GM18867 (cell line): ENCODE results near the gene ATP5ME.

Experiments
- ATAC-seq: cut with Tn5 transposase; IDR thresholded peaks from one replicate; pipeline ENCODE4 v1.9.1; 2021; ENCODE audit warnings: mild to moderate bottlenecking, moderate library complexity; ENCODE audit not compliant: unreplicated experiment

Gene ATP5ME

DNA sequence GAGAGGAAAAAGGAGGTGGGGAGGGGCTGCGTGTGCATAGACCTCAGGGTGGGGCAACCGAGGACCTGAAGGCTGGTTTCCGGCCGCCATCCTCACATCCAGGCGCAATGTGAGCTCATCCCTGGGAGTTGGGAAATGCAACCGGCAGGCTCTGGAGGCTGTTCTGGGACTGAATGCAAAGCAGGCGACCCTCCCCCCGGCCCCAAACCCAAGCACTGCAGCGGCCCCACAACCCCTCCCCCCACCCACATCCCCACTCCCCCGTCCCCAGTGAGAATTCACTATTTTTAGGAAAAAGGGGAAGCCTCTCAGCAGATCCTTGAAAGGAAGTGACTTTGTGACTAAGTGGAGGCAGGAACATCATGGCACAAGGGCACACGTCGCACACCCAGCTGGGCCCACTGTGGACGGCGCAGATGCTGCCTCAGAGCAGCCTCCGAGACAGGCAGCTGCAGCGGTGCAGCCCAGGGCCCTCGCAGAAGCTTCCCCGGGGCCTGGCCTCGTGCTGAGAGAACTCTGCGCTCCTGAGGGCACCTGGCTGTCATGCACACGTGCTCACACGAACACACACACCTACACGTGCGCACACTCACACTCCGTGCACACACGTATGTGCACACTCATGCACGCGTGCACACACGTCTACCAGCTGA is 50.0 kb downstream of the ATP5ME start:
- no peak for ATAC-seq

DNA sequence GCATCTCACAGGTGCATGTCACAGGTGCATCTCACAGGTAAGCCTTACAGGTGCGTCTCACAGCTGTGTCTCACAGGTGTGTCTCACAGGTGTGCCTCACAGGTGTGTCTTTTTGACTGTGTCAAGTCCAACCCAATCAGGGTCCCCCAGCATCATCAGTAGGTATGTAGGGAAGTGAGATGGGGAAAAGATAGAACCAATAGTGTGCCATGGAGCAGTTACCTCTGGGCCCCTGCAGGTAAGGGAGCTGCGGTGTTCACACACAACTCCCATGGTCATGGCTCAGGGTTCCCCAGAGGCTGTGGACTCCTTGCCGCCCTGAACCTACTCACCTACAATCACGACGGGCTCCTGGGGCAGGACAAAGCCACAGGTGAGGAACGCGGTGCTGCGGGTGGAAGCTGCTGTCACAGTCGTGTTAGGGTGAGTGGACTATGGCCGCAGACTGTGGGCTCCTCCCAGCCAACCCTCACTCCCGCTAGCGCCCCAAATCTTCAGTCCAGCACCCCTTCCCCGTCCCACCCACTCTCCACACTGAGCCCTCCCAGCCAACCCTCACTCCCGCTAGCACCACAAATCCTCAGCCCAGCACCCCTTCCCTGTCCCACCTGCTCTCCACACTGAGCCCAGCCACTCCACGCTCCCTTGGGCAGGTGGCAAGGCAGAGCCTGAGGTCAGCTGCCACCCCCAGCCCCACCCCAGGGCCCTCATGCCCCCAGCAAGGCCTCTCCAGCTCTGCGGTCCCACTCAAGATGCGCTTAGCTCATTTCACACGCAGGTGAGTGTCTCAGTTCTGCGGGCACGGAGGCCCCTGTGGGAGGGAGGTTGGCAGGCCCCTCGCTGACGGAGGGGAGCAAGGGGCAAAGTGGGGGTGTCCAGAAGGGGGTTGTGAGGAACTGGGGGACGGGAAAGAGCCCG is 50.8 kb downstream of the ATP5ME start:
- ATAC-seq = no peak
